NAMALWA (cell line): ENCODE data around the gene FUT3.
A peak's percentile ranks its signal among the peaks of the same experiment; 100 is the strongest.

ENCODE experiments used
- DNase-seq: peaks from one replicate; pipeline ENCODE4 v3.0.0-alpha.2; 2015; ENCODE audit warnings: low spot score

The FUT3 gene

DNA sequence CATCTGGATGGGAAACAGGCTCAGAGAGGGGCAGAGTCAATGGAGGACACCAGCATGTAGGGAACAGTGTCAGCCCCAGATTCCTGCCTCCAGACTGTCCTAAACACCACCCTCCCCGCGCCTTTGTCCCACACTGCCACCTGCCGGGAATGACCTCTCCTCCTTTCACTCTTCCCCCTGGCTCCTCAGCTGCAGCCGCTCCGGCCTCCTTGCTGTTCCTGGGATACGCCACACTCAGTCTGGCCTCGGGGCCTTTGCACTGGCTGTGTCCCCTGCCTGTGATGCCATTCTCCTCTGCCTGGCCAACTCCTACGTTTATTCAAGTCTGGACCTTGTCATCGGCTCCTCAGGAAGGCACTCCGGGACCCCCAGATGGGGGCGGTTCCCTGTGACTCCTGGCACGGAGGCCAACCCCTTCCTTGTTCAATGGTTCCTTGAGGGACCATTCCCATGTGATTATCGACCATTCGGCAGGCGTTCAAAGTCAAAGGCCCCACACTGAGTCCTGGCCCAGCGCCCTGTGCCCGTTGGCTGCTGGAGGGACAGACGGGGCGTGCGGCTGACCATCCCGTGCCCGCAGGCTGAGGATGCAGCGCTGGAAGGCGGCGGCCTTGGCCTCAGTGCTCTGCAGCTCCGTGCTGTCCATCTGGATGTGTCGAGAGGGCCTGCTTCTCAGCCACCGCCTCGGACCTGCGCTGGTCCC lies 27.5 kb downstream of the FUT3 start:
- DNase-seq = no peak

DNA sequence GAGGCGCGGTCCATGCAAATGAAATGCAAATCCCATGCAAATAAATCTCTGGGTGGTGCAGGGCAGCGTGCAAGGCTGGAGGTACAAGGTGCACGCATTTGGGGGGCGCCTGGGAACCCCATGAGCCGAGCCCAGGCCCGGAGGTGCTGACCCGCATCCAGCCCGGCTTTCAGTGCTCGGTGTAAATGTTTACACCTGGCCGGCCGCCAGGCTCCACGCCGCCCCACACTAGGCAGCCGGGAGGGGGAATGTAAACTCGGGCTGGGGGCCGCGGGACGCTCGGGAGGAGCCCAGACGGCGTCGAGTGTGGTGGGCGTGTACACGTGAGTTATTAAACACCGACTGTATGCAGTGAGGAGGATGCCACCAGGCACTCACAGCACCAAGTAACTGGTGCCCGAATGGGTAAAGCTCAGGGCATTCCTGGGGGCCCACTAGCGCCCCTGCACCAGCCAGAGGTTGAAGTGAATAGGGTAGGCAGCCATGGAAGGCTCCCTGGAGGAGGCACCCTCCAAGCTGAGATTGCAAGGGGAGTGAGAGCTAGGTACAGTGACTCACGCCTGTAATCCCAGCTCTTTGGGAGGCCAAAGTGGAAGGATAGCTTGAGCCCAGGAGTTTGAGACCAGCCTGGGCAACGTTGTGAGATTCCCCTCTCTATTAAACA lies 28.9 kb downstream of the FUT3 start:
- DNase-seq = no peak

DNA sequence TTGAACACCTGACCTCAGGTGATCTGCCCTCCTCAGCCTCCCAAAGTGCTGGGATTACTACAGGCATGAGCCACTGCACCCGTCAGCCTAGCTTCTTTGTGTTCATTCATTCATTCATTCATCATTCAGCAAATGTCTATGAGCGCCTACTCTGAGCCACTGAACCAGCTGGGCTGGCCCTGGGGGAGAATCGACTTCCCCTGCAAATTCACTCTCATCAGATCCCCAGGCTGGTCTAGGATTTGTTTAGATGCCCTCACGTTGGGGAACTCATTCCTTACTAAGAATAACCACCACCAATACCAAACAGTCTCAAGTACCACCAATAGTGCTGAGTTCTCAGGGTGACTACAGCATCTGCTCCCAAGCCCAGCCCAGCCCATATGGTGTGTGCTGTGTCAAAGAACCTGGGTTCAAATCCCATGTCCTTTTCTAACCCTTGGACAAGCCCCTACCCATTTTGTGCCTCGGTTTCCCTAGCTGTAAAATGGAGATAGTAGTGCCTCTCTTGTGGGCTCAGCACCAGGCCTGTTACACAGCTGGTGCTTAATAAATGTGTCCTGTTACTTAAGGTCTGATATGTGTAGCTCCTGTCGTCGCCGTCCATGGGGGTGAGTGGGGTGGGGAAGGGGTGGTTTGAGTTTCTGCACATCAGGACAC lies 29.6 kb downstream of the FUT3 start:
- DNase-seq = no peak

DNA sequence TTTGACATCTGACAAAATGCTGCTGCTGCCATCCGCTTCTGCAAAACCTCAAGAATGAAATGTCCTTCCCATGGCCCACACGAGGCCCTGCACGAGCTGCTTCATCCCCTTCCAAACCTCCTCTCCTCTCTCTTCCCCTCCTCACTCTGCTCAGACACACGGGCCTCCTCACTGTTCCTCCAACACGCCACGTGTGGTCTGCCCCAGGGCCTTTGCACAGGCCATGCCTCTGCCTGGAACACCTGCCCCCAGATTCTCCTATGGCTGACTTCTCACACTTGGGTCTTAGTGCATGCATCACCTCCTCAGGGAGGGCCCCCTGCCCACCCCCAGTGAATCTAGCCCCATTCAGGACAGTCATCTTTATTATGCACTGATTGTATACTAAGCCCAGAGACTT lies 30.5 kb downstream of the FUT3 start:
- DNase-seq = no peak

DNA sequence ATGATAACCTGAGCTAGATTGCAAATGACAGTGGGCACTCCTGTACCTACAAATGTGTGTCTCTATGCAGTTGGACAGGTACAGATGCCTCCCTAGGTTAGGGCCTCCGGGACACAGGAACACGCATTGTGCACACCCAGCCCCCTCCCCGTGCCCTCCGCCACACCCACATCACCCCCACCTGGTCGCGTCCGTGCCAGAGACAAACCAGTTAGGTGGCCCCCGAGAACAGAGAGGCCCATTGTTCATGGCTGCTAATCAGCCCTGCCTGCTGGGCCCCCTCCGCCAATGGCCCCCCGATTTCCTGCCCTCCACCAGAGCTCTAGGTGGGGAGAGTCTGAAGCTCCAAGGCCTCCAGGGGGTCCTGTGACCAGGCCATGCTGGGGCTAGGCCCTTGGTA lies 32.7 kb downstream of the FUT3 start:
- no peak for DNase-seq

DNA sequence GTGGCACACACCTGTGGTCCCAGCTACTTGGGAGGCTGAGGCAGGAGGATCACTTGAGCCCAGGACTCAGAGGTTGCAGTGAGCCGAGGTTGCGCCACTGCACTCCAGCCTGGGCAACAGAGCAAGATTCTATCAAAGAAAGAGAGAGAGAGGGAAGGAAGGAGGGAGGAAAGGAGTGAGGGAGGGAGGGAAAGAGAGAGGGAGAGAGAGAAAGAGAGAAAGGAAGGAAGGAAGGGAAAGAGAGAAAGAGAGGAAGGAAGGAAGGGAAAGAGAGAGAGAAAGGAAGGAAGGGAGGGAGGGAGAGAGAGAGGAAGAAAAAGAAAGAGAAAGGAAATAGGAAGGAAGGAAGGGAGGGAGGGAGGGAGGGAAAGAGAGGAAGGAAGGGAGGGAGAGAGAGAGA lies 34.0 kb downstream of the FUT3 start:
- DNase-seq = no peak

DNA sequence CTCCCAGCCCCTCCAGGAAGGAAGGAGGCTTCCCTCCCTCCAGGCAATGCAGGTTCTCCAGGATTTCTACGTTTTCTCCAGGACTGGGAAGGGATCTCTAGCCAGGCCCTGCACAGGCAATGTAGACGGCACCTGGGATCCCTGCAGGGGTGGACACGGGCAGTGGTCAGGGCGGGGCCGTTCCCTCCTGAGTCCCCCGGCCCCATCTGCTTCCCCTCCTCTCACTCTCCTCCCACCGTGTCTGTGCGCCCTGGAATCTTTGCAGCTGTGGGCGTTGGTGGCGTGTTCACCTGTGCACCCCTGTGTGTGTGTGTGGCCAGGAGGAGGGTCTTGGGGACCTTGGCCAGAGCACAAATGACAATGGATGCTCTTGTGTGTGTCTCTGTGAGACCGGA lies 36.4 kb downstream of the FUT3 start:
- no peak for DNase-seq

DNA sequence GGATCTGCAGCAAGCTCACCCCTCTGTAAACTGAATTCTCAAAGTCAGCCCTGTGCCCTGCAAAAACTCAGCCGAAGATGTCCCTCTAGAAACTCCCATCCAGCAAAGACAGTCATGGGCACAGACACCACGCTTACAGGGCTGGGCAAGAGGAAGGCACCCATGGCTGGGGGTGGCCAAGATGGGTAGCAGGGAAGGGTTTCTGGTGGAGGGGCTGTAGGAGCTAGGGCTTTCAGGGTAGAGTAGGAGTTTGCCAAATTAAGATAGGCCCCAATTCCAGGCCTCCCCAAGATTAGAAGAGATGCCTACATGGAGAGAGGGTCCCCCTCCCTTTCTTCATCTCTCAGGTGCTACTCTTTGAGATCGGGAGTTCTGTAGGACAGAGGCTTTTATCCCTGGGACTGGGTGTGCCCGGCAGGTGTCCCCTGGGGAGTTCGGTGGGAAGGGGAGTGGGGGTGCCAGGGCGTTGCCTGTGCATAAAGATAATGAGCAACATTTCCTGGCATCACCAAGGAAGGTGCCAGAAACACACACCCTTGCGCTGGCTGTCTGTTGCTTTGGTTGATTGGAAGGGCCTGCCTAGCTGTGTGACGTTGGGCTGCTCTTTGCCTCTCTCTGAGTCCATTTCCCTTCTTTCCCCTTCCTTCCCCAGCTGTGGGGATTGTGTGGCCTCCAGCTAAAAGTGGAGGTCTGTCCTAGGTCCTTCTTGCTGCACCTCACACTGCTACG lies 37.0 kb downstream of the FUT3 start:
- DNase-seq = no peak

DNA sequence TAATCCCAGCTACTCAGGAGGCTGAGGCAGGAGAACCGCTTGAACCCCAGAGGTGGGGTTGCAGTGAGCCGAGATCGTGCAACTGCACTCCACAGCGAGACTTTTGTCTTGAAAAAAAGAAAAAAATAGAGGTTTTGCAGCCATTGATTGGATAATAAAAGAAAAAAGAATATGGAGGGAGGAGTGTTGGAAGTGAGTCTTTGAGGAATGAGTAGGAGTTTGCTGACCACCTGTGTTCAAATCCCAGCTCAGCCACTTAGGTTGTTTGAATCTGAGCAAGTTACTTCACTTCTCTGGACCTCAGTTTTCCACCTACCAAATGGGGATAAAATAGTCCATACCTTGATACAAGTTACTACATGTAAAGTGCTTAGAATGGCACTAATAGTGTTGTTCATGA lies 40.1 kb downstream of the FUT3 start:
- DNase-seq = no peak

DNA sequence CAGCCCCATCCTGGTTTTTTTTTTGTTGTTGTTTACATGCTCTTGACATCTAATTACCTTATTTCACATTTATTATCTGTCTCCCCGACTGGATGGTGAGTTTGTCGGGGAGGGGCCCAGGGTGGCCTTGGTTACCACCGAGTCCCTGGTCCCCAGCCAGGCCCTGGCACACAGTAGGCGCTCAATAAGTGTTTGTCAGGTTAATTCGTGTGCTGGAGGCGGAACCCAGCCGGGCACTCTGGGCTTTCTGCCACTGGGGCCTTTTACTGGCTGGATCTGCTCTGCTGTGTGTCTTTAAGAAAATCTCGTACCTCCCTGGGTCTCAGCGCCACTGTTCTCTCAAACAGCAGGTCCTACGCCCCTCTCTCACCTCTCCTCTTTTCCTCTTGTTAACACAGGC lies 41.8 kb downstream of the FUT3 start:
- no peak for DNase-seq

DNA sequence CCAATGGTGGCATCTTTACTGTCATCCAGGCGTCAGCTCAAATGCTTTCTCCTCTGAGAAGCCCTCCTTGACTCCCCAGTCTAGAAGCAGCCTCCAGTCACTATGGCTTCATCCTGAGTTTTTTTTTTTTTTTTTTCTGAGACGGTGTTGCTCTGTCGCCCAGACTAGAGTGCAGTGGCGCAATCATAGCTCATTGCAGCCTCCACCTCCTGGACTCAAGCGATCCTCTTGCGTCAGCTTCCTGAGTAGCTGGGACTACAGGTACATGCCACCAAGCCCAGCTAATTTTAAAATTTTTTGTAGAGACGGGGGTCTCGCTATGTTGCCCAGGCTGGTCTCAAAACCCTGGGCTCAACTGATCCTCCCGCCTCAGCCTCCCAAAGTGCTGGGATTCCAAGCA lies 42.2 kb downstream of the FUT3 start:
- DNase-seq = no peak

DNA sequence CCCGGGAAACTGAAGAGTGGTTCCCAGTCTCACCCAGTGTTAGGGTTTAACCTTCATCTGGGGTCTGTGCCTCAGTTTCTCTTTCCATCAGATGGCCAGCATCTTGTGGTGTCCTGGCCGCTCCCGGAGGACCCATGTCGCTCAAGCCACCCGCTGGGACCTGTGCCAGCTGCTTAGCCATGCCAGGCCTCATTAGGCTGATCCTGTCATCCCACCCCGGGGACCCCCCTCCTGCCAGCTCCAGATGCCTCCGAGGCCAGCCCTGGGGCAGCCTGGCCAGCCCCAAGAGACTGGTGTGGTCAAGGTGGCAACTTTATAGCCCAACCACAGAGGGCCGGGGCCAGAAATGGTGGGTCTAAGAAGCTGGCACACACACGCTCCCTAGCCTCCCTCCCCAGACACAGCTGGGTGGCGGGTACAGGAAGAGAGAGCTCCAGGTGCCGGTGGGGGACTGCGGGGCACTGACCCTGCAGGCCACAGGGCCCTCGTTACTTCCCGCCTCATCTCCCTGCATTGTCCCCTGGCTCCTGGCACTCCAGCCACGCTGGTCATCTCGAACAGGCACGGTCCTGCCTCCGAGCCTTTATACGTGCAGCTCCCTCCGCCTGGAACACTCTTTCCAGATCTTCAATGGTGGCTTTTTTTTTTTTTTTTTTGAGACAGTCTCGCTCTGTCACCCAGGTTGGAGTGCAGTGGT lies 43.0 kb downstream of the FUT3 start:
- DNase-seq = no peak

DNA sequence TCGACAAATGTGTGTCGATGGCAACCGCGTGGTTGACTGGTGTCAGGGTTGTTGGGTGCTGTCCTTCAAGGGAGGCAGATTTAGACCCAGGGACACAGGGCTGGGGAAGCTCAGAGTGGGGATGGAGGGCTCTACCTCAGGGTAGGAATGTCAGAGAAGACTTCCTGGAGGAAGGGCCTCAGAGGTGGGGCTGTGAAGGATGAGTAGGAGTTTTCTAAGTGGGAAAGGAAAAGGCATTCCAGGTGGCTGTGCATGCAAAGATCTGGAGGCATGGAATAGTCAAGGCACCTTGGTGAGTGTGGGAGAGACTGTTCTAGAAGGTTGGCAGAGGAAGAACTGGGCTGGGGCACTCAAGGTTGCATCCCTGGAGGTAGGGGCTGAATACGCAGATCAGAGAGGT lies 44.3 kb downstream of the FUT3 start:
- no peak for DNase-seq

DNA sequence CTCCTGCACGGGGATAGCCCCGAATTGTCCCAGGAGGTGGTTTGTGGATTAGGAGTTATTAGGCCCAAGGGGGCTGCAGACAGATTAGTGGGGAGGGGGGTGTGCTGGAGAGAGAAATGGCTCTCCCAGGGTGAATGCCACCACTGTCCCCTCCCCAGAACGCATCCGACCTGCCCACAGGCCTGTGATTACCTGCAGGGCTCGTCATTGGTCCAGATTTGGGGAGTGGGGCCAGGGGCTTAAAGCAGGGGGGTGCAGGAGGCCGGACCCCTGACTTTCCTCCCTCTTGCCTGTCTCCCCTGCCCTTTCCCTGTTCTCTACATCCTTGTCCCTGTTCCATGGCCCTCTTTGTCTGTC lies 45.1 kb downstream of the FUT3 start:
- no peak for DNase-seq

DNA sequence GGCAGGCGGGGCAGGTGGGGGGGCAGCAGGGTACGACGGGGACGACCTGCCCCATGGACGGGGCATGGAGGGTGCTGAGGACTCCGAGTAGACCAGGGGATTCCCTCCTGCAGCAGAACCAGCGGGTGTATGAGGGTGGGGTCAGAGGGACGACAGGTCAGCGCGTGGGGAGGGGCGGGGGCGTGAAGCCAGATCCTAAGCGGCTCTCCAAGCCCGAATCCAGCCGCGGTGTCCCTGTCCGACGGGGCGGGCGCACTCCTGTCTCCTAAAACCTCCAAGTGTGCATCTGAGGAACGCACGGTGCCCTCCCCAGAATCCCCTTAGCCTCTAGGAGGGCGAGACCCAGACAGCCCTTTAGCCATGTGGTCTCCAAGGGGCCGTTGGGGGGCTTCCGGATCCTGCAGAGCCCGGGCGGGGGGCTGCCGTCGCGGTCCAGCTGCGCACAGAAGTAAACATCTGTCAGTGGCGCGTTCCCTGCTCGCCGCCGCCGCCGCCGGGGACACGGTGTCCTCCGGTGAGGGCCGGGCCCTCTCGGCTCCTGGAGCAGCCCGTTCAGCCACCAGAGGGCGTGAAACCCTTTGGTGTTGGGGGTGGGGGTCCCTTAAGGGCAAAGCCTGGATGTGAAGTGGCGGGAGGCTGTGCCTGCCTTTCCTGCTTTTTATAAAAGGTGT lies 45.7 kb downstream of the FUT3 start:
- peak; percentile 72 for DNase-seq

DNA sequence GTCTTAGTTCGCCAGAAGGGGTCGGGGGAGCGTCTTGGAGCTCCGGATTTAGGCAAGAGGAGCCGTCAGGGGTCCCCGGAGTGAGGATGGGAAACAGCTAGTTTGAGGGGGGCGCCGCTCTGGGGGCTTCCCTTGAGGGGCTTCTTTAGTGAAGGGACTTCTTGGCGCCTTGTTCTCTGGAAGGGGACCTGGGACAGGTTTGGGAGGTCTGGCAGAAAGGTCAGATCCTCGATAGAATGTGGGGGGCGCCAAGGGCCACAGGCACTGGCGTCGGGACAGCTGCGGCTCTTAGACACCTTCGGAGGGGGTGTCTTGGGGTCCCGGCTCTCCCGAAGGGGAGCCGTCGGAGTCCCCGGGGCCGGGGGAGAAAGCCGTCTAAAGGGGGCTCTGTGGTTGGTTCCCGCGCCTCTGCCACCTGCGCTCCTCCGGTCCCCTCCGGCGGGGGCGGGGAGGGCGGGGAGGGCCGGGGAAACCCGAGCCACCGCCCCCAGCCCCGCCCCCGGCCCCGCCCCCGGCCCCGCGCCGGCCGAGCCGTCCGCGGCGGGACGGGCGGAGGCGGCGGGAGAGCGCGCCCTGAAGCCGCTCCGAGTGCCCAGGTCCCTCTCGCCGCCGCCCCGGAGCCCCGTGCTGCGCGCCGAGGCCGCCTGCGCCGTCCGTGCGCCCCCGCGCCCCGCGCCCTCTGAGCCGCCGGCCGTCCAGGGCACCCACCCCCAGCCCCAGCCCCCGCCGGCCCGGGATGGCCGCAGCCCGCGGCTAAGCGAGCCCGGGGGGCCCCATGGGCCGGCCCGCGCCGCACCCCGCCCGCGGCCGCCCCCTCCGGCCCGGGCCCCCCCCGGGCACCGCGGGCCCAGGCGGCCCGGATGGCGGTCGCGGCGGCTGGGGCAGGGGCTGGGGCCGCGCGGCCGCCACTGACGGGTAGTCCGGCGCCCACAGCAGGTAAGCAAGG lies 46.5 kb downstream of the FUT3 start, which contains the start of gene NRTN:
NRTN (plus strand) TSS at position 552 of the 946 bp plus-strand sequence. CDS start 19,099 bp downstream, outside the sequence.
- DNase-seq = no peak

DNA sequence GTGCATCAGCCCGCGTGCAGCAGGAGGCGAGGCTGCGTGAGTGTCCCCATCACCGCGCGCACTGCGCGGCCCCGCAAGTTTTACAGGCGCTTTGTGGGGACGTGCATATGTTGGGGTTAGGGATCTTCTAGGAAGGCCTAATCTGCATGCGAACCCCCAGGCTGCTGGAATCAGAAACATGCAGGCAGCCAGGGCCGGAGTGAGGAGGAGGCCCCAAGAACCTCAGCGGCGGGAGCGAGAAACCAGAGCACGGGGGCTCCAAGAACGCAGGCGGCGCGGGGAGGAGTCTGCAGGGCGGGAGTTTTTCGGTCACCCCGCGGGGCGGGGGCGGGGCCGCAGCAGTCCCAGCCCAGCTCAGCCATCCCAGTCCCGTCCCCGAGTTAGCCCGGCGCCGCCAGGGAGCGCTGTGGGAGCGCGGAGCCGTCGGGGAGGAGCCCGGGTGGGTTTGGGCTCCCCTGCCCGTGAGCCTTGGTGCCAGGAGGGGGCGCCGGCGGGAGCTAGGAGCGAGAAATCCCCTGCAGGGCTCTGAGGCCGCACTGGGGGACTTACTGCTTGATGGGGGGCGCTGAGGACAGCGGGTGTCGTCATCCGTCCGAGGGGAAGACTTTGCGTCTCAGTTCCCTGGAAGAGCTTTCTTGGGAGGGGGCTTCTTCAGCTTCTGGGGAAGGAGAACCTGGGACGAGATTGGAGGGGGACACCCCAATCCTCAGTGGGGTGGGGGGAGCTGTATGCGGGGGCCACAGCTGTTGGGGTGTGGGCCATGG lies 47.3 kb downstream of the FUT3 start:
- peak; percentile 96 for DNase-seq

DNA sequence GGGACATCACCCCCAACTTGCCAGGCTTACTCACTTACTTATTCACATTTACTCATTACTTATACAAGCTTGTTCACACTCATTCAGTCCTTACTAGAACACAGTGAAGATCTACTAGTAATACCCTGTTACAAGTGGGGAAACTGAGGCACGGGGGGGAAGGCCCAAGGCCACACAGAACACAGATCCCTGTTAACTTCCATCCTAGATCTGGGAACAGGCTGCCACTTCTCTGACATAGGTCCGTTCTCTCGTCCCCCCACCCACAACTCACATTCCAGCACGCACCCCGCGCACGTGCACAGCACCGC lies 47.9 kb downstream of the FUT3 start:
- no peak for DNase-seq

DNA sequence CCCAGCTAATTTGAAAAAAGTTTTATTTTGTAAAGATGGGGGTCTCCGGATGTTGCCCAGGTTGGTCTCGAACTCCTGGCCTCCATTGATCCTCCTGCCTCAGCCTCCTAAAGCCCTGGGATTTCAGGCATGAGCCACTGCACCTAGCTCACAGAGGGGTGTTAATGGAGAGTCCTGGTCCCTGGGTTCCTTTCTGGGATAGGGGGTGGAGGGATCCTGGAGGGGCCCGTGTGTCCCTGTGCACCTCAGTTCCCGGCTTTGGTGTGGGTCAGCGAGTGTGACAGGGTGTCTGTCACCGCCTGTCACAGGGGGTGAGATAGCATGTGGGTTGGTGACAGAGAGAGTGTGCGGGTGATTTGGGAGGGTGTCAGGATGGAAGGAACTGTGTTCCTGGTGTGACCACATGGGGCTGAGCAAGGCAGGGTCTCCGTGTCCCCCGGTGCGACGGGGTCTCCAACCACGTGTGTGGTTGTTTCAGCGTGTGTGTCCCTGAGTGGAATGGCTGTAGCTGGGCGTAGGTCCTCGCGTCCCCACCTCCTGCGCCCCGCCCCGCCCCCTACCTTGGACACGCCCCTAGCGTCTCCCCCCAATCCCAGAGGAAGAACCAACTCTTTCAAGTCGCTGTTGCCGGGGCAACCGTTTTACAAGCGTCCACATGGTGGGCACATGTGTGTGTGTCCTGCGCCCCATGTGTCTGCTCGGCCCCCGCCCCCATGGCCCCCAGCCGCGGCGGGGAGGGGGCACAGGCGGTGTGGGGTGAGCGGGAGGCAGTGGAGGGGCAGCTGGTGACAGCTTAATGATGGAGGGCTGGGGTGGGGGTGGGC lies 49.2 kb downstream of the FUT3 start:
- DNase-seq = peak; percentile 51
